Activated CD4-positive, CD25-positive, alpha-beta regulatory T cell (primary cell): ENCODE measurements around the gene FGF11.

Source experiments
- DNase-seq, 4 experiments: peaks; one replicate each; lab custom pipeline; 2025; lab: John Stamatoyannopoulos, UW

Gene FGF11

DNA sequence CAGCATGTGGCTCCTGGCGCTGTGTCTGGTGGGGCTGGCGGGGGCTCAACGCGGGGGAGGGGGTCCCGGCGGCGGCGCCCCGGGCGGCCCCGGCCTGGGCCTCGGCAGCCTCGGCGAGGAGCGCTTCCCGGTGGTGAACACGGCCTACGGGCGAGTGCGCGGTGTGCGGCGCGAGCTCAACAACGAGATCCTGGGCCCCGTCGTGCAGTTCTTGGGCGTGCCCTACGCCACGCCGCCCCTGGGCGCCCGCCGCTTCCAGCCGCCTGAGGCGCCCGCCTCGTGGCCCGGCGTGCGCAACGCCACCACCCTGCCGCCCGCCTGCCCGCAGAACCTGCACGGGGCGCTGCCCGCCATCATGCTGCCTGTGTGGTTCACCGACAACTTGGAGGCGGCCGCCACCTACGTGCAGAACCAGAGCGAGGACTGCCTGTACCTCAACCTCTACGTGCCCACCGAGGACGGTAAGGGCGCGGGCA lies 31.0 kb upstream of the FGF11 start:
- no peak for DNase-seq

GRCh38 chr17:7408863-7409262 lies 30.4 kb upstream of the FGF11 start:
- DNase-seq: no peak

- no peak for DNase-seq
These were observed 29.6 kb upstream of the FGF11 start for GRCh38 chr17:7409716-7410115.

- no peak for DNase-seq
These were observed 28.5 kb upstream of the FGF11 start for GRCh38 chr17:7410634-7411426.

GRCh38 chr17:7411427-7411750 lies 27.9 kb upstream of the FGF11 start:
- no peak for DNase-seq

DNA sequence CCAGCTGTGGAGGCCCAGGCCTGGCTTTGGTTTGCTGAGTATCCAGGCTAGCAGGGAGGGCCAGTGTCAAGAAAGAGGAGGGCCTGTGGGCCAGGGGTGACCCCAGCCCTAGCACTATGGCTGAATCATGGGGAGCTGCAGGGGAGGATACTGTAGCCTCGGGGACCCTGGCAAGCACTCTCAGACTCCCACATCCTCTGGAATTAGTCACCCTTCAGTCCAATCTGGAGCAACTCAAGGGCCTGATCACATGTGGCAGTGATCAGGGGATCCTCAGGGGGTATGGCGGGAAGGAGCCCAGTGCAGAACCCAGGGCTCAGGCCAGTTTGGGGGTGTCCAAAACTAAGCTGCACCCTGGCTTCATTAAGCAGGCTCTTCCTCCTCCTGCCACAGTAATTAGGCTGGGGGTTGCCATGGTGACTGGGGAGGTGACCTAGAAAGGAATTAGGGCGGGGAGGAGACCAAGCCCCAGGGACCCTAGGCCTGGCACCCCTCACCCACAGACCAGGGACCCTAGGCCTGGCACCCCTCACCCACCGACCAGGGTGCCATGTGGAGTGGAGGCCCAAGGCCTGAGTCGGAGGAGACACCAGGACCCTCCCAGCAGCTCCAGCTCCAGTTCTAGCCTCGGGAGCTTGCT lies 25.8 kb upstream of the FGF11 start:
- no peak for DNase-seq

DNA sequence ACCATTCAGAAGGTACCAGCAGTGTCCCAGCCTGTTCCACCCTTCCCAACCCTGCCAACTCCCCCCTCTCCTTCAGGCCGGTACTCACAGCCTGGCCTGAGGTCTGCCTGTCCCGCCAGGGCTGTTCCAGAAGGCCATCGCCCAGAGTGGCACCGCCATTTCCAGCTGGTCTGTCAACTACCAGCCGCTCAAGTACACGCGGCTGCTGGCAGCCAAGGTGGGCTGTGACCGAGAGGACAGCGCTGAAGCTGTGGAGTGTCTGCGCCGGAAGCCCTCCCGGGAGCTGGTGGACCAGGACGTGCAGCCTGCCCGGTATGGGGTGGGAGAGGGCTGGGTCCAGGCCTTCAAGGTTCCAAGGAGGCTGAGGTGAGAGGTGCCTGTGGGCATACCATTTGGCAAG lies 24.5 kb upstream of the FGF11 start:
- DNase-seq: no peak

GRCh38 chr17:7415784-7416183 lies 23.5 kb upstream of the FGF11 start:
- no peak for DNase-seq

DNA sequence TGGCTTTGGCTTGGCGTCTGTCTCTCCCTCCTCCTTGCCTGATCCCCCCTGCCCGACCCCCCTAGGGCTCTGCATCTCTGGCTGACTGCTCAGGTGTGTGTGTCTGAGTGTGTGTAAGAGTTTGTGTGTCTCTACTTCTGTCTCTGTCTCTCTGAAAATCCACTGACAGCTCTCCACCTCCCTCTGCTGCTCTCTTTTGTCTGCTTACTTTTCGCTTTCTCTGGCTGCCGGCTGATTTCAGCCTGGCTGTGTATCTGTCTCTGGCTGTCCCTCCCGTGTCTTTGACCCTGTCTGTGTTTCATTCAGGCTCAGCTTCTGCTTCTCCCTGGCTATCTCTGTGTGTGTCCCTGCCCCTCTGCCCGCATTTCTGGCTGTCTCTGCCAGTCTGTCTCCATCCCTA lies 23.0 kb upstream of the FGF11 start:
- no peak for DNase-seq

GRCh38 chr17:7417056-7417655 lies 22.2 kb upstream of the FGF11 start:
- no peak for DNase-seq

- no peak for DNase-seq
These were observed 20.7 kb upstream of the FGF11 start for GRCh38 chr17:7418472-7419152.

GRCh38 chr17:7419819-7420610 lies 19.3 kb upstream of the FGF11 start, which contains the start of gene SPEM1:
TSS of gene SPEM1 (plus strand) at chr17:7420324. CDS start at chr17:7420385, 61 bp downstream.
- DNase-seq: no peak

DNA sequence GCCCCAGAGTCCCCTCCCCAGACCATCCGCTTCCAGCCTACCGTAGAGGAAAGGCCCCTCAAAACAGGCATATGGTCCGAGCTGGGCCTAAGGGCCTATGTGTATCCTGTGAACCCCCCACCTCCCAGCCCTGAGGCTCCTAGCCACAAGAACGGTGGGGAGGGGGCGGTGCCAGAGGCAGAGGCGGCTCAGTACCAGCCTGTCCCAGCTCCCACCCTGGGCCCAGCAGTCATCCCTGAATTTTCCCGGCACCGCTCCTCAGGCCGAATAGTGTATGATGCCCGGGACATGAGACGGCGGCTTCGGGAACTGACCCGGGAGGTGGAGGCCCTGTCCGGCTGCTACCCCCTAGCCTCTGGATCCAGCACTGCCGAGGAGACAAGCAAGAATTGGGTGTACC lies 18.1 kb upstream of the FGF11 start:
- no peak for DNase-seq

- no peak for DNase-seq
These were observed 15.6 kb upstream of the FGF11 start for GRCh38 chr17:7423679-7424078.

- DNase-seq: no peak
These were observed 14.0 kb upstream of the FGF11 start, which contains the start of gene SPEM2 for GRCh38 chr17:7425316-7425715. TSS of gene SPEM2 (plus strand) at chr17:7425616. CDS start at chr17:7425689, 73 bp downstream.

GRCh38 chr17:7425756-7426155 lies 13.6 kb upstream of the FGF11 start:
- DNase-seq: no peak

DNA sequence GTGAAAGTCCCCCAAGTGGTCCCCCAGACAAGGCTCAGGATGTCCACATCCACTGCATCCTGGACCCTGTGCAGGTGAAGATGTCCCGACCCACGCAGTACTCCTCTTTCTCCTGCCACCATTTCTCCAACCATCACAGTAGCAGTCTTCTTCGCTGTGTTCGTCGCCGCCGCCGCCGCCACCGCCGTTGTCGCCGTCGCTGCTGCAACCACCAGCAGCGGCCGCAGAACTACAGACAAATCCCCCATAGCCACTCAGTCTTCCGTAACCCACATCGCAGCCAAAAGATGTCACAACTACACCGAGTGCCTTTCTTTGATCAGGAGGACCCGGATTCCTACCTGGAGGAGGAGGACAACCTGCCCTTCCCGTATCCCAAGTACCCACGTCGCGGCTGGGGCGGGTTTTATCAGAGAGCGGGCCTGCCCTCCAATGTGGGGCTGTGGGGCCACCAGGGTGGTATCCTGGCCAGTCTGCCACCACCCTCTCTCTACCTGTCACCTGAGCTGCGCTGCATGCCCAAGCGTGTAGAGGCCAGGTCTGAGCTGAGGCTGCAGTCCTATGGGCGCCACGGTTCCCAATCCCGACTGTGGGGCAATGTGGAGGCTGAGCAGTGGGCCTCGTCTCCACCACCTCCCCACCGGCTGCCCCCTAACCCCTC lies 13.0 kb upstream of the FGF11 start:
- DNase-seq: no peak

DNA sequence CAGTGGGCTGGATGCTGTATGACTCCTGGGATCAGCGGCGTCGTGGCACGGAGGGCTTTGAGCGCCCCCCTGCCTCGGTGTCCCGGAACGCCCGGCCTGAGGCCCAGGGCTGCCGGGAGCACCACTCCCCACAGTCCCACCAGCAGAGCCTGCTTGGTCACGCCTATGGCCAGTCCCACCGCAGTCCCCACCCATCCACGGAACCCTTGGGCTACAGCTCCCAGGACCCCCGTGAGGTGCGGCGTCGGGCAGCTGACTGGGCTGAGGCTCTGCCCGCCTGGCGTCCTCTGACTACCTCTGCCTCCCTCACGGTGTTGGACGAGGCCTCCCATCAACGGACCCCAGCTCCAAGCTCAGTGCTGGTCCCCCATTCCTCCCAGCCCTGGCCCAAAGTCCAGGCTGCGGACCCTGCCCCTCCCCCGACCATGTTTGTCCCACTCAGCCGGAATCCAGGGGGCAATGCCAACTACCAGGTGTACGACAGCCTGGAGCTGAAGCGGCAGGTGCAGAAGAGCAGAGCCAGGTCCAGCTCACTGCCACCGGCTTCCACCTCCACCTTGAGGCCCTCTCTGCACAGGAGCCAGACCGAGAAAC lies 12.3 kb upstream of the FGF11 start:
- no peak for DNase-seq

GRCh38 chr17:7427549-7427948 lies 11.8 kb upstream of the FGF11 start:
- DNase-seq: no peak

- DNase-seq: no peak
These were observed 10.8 kb upstream of the FGF11 start, which contains the start of gene SPEM3 for GRCh38 chr17:7428557-7428956. TSS of gene SPEM3 (plus strand) at chr17:7428857. CDS start at chr17:7428903, 46 bp downstream.

DNA sequence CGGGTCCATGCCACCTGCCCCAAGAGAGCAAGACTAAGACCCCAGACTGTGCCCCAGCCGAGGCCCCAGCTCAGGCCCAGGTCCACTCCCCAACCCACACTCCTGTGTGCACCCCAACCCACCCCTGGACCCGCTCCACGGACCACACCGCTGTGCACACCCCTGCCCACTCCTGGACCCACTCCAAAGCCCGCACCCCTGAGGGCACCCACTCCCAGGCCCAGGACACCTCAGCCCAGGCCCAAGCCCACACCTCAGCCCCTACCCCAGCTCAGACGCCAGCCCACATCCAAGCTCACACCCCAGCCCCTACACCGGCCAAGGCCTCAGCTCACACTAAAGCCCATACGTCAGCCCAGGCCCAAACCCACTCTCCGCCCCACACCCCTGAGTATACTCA lies 9.6 kb upstream of the FGF11 start:
- DNase-seq: no peak
